ENCODE data around the gene USP32. TPM values are rescaled to one million over a fixed set of nuclear protein-coding genes. Genes with fewer than 3 reads are reported as not detected.
"Not testable (repeated sequence)": the region's sequence is repeated elsewhere in the genome, so short reads cannot be mapped to it uniquely, and the experiment has no call there.

Gene USP32
- total RNA-seq, 1 experiment from 2014 or later = 34.5 TPM

GRCh38 chr17:60188759-60189158 lies 203.2 kb downstream of the USP32 start:
- peaks cover 47% of the 10 kb centered on the region for H3K36me3 ChIP-seq
- no peaks in the 10 kb centered on the region for H3K27me3 ChIP-seq (replicated peaks)
- no peaks in the 10 kb centered on the region for H3K4me1 ChIP-seq (replicated peaks)
- no peak overlapping the region for H3K27ac ChIP-seq
- DNase-seq (ENCODE audit: low read depth in 1 of 2, low spot score in 2 of 2) = no peak
- H3K9me3 ChIP-seq (replicated peaks) = no peaks in the 10 kb centered on the region
- no peak overlapping the region for H3K4me3 ChIP-seq

- not testable (repeated sequence) for H3K4me3 ChIP-seq; H3K9me3 ChIP-seq (replicated peaks); H3K27me3 ChIP-seq (replicated peaks); H3K27ac ChIP-seq; DNase-seq (ENCODE audit: low read depth in 1 of 2, low spot score in 2 of 2); H3K4me1 ChIP-seq (replicated peaks)
- H3K36me3 ChIP-seq = peaks cover 46% of the 10 kb centered on the region
Observed at GRCh38 chr17:60186846-60187745, 204.8 kb downstream of the USP32 start.

- not testable (repeated sequence) for H3K27me3 ChIP-seq (replicated peaks); DNase-seq (ENCODE audit: low read depth in 1 of 2, low spot score in 2 of 2); H3K4me1 ChIP-seq (replicated peaks); H3K27ac ChIP-seq; H3K9me3 ChIP-seq (replicated peaks); H3K4me3 ChIP-seq
- H3K36me3 ChIP-seq = peaks cover 40% of the 10 kb centered on the region
Observed at GRCh38 chr17:60186372-60186771, 205.6 kb downstream of the USP32 start.

- not testable (repeated sequence) for H3K4me3 ChIP-seq; H3K9me3 ChIP-seq (replicated peaks); H3K27me3 ChIP-seq (replicated peaks); H3K27ac ChIP-seq; H3K4me1 ChIP-seq (replicated peaks)
- peak in 1 of 2 experiments; percentile 24 for DNase-seq (ENCODE audit: low read depth in 1 of 2, low spot score in 2 of 2)
- peaks cover 21% of the 10 kb centered on the region for H3K36me3 ChIP-seq
Observed at GRCh38 chr17:60180380-60180779, 211.6 kb downstream of the USP32 start.

GRCh38 chr17:60178180-60178579 lies 213.8 kb downstream of the USP32 start:
- H3K4me3 ChIP-seq; H3K4me1 ChIP-seq (replicated peaks); H3K27me3 ChIP-seq (replicated peaks); H3K27ac ChIP-seq; H3K9me3 ChIP-seq (replicated peaks): not testable (repeated sequence)
- DNase-seq (ENCODE audit: low read depth in 1 of 2, low spot score in 2 of 2) = peak in 1 of 2 experiments; percentile 33
- peaks cover 11% of the 10 kb centered on the region for H3K36me3 ChIP-seq

- not testable (repeated sequence) for H3K9me3 ChIP-seq (replicated peaks); H3K36me3 ChIP-seq; DNase-seq (ENCODE audit: low read depth in 1 of 2, low spot score in 2 of 2); H3K4me3 ChIP-seq; H3K4me1 ChIP-seq (replicated peaks); H3K27me3 ChIP-seq (replicated peaks); H3K27ac ChIP-seq
Observed at GRCh38 chr17:60176763-60177162, 215.2 kb downstream of the USP32 start.

GRCh38 chr17:60174767-60175166 lies 217.2 kb downstream of the USP32 start:
- not testable (repeated sequence) for H3K27me3 ChIP-seq (replicated peaks); H3K4me3 ChIP-seq; H3K36me3 ChIP-seq; H3K9me3 ChIP-seq (replicated peaks); DNase-seq (ENCODE audit: low read depth in 1 of 2, low spot score in 2 of 2); H3K27ac ChIP-seq; H3K4me1 ChIP-seq (replicated peaks)

GRCh38 chr17:60174035-60174434 lies 217.9 kb downstream of the USP32 start:
- Histone ChIP-seq H3K27ac (no peak overlapping the region), H3K4me3 (no peak overlapping the region), H3K27me3 (replicated peaks) (no peaks in the 10 kb centered on the region), H3K36me3 (peaks cover 3% of the 10 kb centered on the region; the same call in 1 of the 2 replicates), H3K4me1 (replicated peaks) (no peaks in the 10 kb centered on the region), H3K9me3 (replicated peaks) (no peaks in the 10 kb centered on the region)
- DNase-seq (ENCODE audit: low read depth in 1 of 2, low spot score in 2 of 2) = no peak

GRCh38 chr17:60173304-60173819 lies 218.6 kb downstream of the USP32 start:
- Histone ChIP-seq H3K27me3 (replicated peaks) (no peaks in the 10 kb centered on the region), H3K4me3 (no peak overlapping the region)
- no peak for DNase-seq (ENCODE audit: low read depth in 1 of 2, low spot score in 2 of 2)

GRCh38 chr17:60171753-60172079 lies 220.2 kb downstream of the USP32 start:
- no peaks in the 10 kb centered on the region for H3K4me1 ChIP-seq (replicated peaks)
- no peaks in the 10 kb centered on the region for H3K9me3 ChIP-seq (replicated peaks)
- H3K27me3 ChIP-seq (replicated peaks) = no peaks in the 10 kb centered on the region
- H3K27ac ChIP-seq = no peak overlapping the region
- no peak for DNase-seq (ENCODE audit: low read depth in 1 of 2, low spot score in 2 of 2)
- H3K36me3 ChIP-seq = no peaks in the 10 kb centered on the region
- H3K4me3 ChIP-seq = no peak overlapping the region

More at GRCh38 chr17:60173304-60173819, 218.6 kb downstream of the USP32 start:
- no peaks in the 10 kb centered on the region for H3K9me3 ChIP-seq (replicated peaks)
- H3K27ac ChIP-seq = no peak overlapping the region
- no peaks in the 10 kb centered on the region for H3K36me3 ChIP-seq
- no peaks in the 10 kb centered on the region for H3K4me1 ChIP-seq (replicated peaks)

- DNase-seq (ENCODE audit: low read depth in 1 of 2, low spot score in 2 of 2) = no peak
- H3K27me3 ChIP-seq (replicated peaks) = no peaks in the 10 kb centered on the region
- no peaks in the 10 kb centered on the region for H3K9me3 ChIP-seq (replicated peaks)
- H3K27ac ChIP-seq = no peak overlapping the region
- H3K4me3 ChIP-seq = no peak overlapping the region
- H3K36me3 ChIP-seq = no peaks in the 10 kb centered on the region
- H3K4me1 ChIP-seq (replicated peaks) = no peaks in the 10 kb centered on the region
Observed at GRCh38 chr17:60170835-60171752, 220.8 kb downstream of the USP32 start.

GRCh38 chr17:60169921-60170817 lies 221.8 kb downstream of the USP32 start:
- no peak overlapping the region for H3K4me3 ChIP-seq
- H3K36me3 ChIP-seq = no peaks in the 10 kb centered on the region
- no peaks in the 10 kb centered on the region for H3K9me3 ChIP-seq (replicated peaks)
- no peaks in the 10 kb centered on the region for H3K4me1 ChIP-seq (replicated peaks)
- H3K27me3 ChIP-seq (replicated peaks) = no peaks in the 10 kb centered on the region
- DNase-seq (ENCODE audit: low read depth in 1 of 2, low spot score in 2 of 2) = no peak
- H3K27ac ChIP-seq = no peak overlapping the region

- Histone ChIP-seq H3K9me3 (replicated peaks) (no peaks in the 10 kb centered on the region), H3K4me3 (no peak overlapping the region), H3K36me3 (no peaks in the 10 kb centered on the region), H3K4me1 (replicated peaks) (peaks cover under 1% of the 10 kb centered on the region; the same call in 1 of the 2 replicates), H3K27me3 (replicated peaks) (peaks cover 5% of the 10 kb centered on the region; the same call in 1 of the 2 replicates), H3K27ac (no peak overlapping the region)
- no peak for DNase-seq (ENCODE audit: low read depth in 1 of 2, low spot score in 2 of 2)
Observed at GRCh38 chr17:60168654-60169053, 223.3 kb downstream of the USP32 start.
